ENCODE results near the gene SLC22A7.
"Not testable (repeated sequence)": the region's sequence is repeated elsewhere in the genome, so short reads cannot be mapped to it uniquely, and the experiment has no call there.

The SLC22A7 gene

DNA sequence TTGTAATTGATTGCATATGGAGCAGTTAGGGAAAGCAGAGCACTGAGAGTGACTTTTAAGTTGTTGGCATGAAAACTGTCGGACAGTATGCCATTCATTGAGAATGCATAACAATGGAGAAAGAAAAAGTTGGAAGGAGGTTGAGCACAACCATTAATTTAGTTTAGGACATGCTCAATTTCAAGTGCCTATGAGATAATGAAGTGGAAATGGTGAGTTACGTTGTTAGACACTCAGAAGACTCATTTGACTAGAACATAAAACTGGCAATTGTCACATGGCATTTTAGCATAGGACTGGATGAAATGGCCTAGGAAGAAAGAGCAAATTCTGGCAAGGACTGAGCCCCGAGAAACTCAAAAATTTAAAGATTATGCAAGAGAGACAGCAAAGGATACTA is 49.4 kb downstream of the SLC22A7 start:
- no peak for DNase-seq

- DNase-seq = not testable (repeated sequence)
Measured at GRCh38 chr6:43351951-43352350, 53.9 kb downstream of the SLC22A7 start.

Data from suppressor macrophage treated with lipopolysaccharide for 1 hour (primary cell).